ENCODE results near the gene TIE1. TPM values are rescaled to one million over a fixed set of nuclear protein-coding genes. Genes with fewer than 3 reads are reported as not detected.
A peak's percentile ranks its signal among the peaks of the same experiment; 100 is the strongest.

TIE1 gene
- total RNA-seq, 1 experiment from 2014 or later = not detected

- Mint-ChIP-seq H3K36me3 (ENCODE audit: insufficient read depth, unreplicated experiment) (peaks cover 49% of the 10 kb centered on the region), H3K9me3 (ENCODE audit: unreplicated experiment) (no peaks in the 10 kb centered on the region), H3K27me3 (ENCODE audit: insufficient read depth, unreplicated experiment) (no peaks in the 10 kb centered on the region), H3K4me1 (ENCODE audit: low read depth, unreplicated experiment) (peaks cover 33% of the 10 kb centered on the region), H3K27ac (ENCODE audit: unreplicated experiment) (peak overlapping the region; percentile 91), H3K4me3 (ENCODE audit: unreplicated experiment) (peak overlapping the region; percentile 79)
- DNase-seq = peak; percentile 83 to 86
- H3K4me1 ChIP-seq = peaks cover 36% of the 10 kb centered on the region
- peaks cover 4% of the 10 kb centered on the region for H3K36me3 ChIP-seq (ENCODE audit: control insufficient read depth, insufficient read depth, low read length)
- CTCF ChIA-PET = interaction anchor here (3.1 kb wide), 1 partner anchor 8 kb away, joined by 36 read pairs; the partner anchor contains the start of gene CDC20
- no peaks in the 10 kb centered on the region for H3K9me3 ChIP-seq
- no peaks in the 10 kb centered on the region for H3K27me3 ChIP-seq (replicated peaks; ENCODE audit: control insufficient read depth, insufficient read depth, low read length)
- intact Hi-C loops (cut with micrococcal nuclease; ENCODE audit: unreplicated experiment) = loop anchor here (1.0 kb wide), 1 partner anchor 8 kb away; the partner anchor contains the start of gene CDC20
- TF ChIP-seq CTCF (IDR thresholded peaks at IDR 0.05; ENCODE audit: insufficient read depth in 1 of 2, low read depth in 1 of 2, low read length in 1 of 2, severe bottlenecking in 1 of 2, unreplicated experiment in 1 of 2) = no peak
- POLR2A ChIA-PET = interaction anchor here (0.6 to 0.8 kb wide), 4 partner anchors 8 to 134 kb away, joined by 3 to 11 read pairs (median 6); partner anchors contain the start of gene C1orf210
- H3K4me3 ChIP-seq (ENCODE audit: low read depth, low read length) = peak overlapping the region; percentile 76
- no TSS peak for BruUV-seq (replicated peaks)
These were observed 65.4 kb downstream of the TIE1 start for GRCh38 chr1:43366179-43366578.

DNA sequence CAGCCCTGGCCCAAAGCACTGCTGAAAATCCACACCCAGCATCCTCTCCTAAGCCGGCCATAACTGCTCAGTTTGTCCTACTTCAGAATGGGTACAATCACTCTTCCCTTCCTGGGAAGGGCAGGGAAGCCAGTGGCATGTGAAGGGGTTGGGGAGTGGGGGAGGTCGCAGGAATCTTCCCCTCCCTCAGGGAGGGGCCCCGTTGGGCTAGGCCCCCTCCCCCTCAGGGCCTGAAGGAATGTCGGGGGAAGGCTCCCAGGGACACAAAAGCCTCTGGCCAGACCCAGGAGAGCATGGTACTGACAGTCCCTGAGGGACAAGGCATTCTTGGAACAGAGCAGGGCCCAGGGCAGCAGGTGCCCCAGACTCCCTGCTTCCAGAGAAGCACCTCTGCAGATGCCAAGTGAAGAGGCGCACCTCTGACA is 65.8 kb downstream of the TIE1 start:
- POLR2A ChIA-PET = interaction anchor here (0.6 to 2.8 kb wide), 5 partner anchors 8 to 135 kb away, joined by 3 to 19 read pairs (median 11); partner anchors contain the start of genes C1orf210 and CDC20
- H3K4me1 Mint-ChIP-seq (ENCODE audit: low read depth, unreplicated experiment) = peaks cover 29% of the 10 kb centered on the region
- H3K27me3 Mint-ChIP-seq (ENCODE audit: insufficient read depth, unreplicated experiment) = no peaks in the 10 kb centered on the region

More for the DNA sequence above, 65.8 kb downstream of the TIE1 start:
- CTCF ChIA-PET = interaction anchor here (3.1 kb wide), 1 partner anchor 8 kb away, joined by 36 read pairs; the partner anchor contains the start of gene CDC20
- TF ChIP-seq CTCF (IDR thresholded peaks at IDR 0.05; ENCODE audit: insufficient read depth in 1 of 2, low read depth in 1 of 2, low read length in 1 of 2, severe bottlenecking in 1 of 2, unreplicated experiment in 1 of 2) = no peak
- peak; percentile 44 to 58 for DNase-seq
- Histone ChIP-seq H3K27me3 (replicated peaks; ENCODE audit: control insufficient read depth, insufficient read depth, low read length) (no peaks in the 10 kb centered on the region), H3K4me3 (ENCODE audit: low read depth, low read length) (peak overlapping the region; percentile 76), H3K36me3 (ENCODE audit: control insufficient read depth, insufficient read depth, low read length) (peaks cover 4% of the 10 kb centered on the region), H3K4me1 (peaks cover 36% of the 10 kb centered on the region), H3K9me3 (no peaks in the 10 kb centered on the region)
- H3K4me3 Mint-ChIP-seq (ENCODE audit: unreplicated experiment) = peak overlapping the region; percentile 79
- H3K9me3 Mint-ChIP-seq (ENCODE audit: unreplicated experiment) = no peaks in the 10 kb centered on the region
- peak overlapping the region; percentile 91 for H3K27ac Mint-ChIP-seq (ENCODE audit: unreplicated experiment)
- peaks cover 45% of the 10 kb centered on the region for H3K36me3 Mint-ChIP-seq (ENCODE audit: insufficient read depth, unreplicated experiment)
- intact Hi-C loops (cut with micrococcal nuclease; ENCODE audit: unreplicated experiment) = loop anchor here (1.0 kb wide), 1 partner anchor 8 kb away; the partner anchor contains the start of gene CDC20
- no TSS peak for BruUV-seq (replicated peaks)
